Activated T-cell treated with anti-CD3 and anti-CD28 coated beads for 1 hour (primary cell): Measurements from ENCODE around the gene CLEC16A.

Experiments
- DNase-seq: peaks from one replicate; pipeline ENCODE4 v3.0.0-alpha.2; 2020; ENCODE audit warnings: low read depth

The CLEC16A gene

GRCh38 chr16:11178424-11178823, 234.1 kb downstream of the CLEC16A start:
- no peak for DNase-seq

GRCh38 chr16:11179574-11179973, 235.2 kb downstream of the CLEC16A start:
- DNase-seq, result no peak

GRCh38 chr16:11180489-11180888, 236.1 kb downstream of the CLEC16A start:
- DNase-seq, result no peak

- no peak for DNase-seq
Observed at GRCh38 chr16:11181242-11181898, 237.0 kb downstream of the CLEC16A start.

- no peak for DNase-seq
Observed at GRCh38 chr16:11181899-11182279, 237.5 kb downstream of the CLEC16A start.

- no peak for DNase-seq
Observed at GRCh38 chr16:11182411-11182810, 238.0 kb downstream of the CLEC16A start.

- DNase-seq, result no peak
Observed at GRCh38 chr16:11183035-11183812, 238.9 kb downstream of the CLEC16A start.

GRCh38 chr16:11183951-11184350, 239.6 kb downstream of the CLEC16A start:
- DNase-seq, result no peak

- DNase-seq, result no peak
Observed at GRCh38 chr16:11187522-11188023, 243.2 kb downstream of the CLEC16A start.

GRCh38 chr16:11188801-11189740, 244.7 kb downstream of the CLEC16A start:
- no peak for DNase-seq

- DNase-seq, result no peak
Observed at GRCh38 chr16:11190588-11191560, 246.5 kb downstream of the CLEC16A start.

GRCh38 chr16:11191665-11192064, 247.3 kb downstream of the CLEC16A start:
- DNase-seq, result no peak

GRCh38 chr16:11193494-11193893, 249.1 kb downstream of the CLEC16A start:
- no peak for DNase-seq

GRCh38 chr16:11194913-11195312, 250.5 kb downstream of the CLEC16A start:
- no peak for DNase-seq

- no peak for DNase-seq
Observed at GRCh38 chr16:11196286-11196828, 252.0 kb downstream of the CLEC16A start.

- DNase-seq, result no peak
Observed at GRCh38 chr16:11198375-11198774, 254.0 kb downstream of the CLEC16A start.

- DNase-seq, result no peak
Observed at GRCh38 chr16:11198828-11199227, 254.5 kb downstream of the CLEC16A start.

GRCh38 chr16:11200592-11200991, 256.2 kb downstream of the CLEC16A start:
- no peak for DNase-seq

GRCh38 chr16:11201498-11202259, 257.3 kb downstream of the CLEC16A start:
- no peak for DNase-seq
